GM20000 (cell line): Measurements from ENCODE around the gene GRIPAP1.

ENCODE experiments used
- DNase-seq: peaks from one replicate; pipeline ENCODE4 v3.0.0; 2012; ENCODE audit warnings: low spot score
- TF ChIP-seq, protein P1 (sequence below): IDR thresholded peaks from 2 replicates; pipeline ENCODE4 v1.5.1; 2012; ENCODE audit warnings: mild to moderate bottlenecking, control low read depth; ENCODE audit errors: extremely low read depth, missing control alignments

The GRIPAP1 gene

DNA sequence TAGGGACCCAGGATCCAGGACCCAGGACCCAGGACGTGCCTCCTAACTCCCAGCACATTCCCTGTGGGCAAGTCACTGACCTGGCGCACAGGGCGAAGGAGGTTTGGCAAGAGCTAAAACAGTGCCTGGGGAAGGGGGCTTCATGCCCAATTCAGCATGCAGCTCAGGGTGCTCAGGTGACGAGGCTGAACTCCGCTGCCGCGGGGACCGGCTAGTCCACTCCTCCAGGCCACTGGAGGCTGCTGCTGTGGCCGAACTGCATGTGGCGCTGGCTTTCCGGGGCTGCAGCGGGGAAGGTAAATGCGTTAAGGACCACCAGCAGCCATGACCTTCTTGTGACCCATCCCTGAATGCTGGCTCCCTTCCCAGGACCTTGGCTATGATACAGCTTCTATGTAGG lies 78.3 kb downstream of the GRIPAP1 start:
- DNase-seq = no peak
- TF ChIP-seq, protein P1, sequence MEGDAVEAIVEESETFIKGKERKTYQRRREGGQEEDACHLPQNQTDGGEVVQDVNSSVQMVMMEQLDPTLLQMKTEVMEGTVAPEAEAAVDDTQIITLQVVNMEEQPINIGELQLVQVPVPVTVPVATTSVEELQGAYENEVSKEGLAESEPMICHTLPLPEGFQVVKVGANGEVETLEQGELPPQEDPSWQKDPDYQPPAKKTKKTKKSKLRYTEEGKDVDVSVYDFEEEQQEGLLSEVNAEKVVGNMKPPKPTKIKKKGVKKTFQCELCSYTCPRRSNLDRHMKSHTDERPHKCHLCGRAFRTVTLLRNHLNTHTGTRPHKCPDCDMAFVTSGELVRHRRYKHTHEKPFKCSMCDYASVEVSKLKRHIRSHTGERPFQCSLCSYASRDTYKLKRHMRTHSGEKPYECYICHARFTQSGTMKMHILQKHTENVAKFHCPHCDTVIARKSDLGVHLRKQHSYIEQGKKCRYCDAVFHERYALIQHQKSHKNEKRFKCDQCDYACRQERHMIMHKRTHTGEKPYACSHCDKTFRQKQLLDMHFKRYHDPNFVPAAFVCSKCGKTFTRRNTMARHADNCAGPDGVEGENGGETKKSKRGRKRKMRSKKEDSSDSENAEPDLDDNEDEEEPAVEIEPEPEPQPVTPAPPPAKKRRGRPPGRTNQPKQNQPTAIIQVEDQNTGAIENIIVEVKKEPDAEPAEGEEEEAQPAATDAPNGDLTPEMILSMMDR = no peak
